Testis (tissue), 3 donors: ENCODE results near the gene ENG. TPM values are rescaled to one million over a fixed set of nuclear protein-coding genes. Genes with fewer than 3 reads are reported as not detected.

Experiments used
- DNase-seq: peaks from one replicate; pipeline ENCODE4 v3.0.0-alpha.2; 2019
- H3K27ac ChIP-seq, 2 donors: fragments of 200-600 bp; sonication (generic); one replicate each; pipeline ENCODE4 v1.5.1; 2019
- H3K27me3 ChIP-seq: fragments of 200-600 bp; sonication (generic); one replicate; pipeline ENCODE4 v1.5.1; 2019
- H3K36me3 ChIP-seq: fragments of 200-600 bp; sonication (generic); one replicate; pipeline ENCODE4 v1.5.1; 2017; ENCODE audit warnings: low read depth; ENCODE audit errors: missing control alignments
- H3K4me1 ChIP-seq: fragments of 200-600 bp; sonication (generic); one replicate; pipeline ENCODE4 v1.5.1; 2019
- H3K4me3 ChIP-seq, 2 donors: fragments of 200-600 bp; sonication (generic); one replicate each; pipeline ENCODE4 v1.5.1; 2017 to 2019
- H3K9me3 ChIP-seq: fragments of 200-600 bp; sonication (generic); one replicate; pipeline ENCODE4 v1.5.1; 2017
- CTCF ChIP-seq, 3 experiments: fragments of 450-650 bp in 2 of 3; fragments of 200-600 bp in 1 of 3; sonication (generic) in 1 of 3; IDR thresholded peaks; one replicate each; pipeline ENCODE4 v1.5.1; 2016 to 2019; ENCODE audit warnings: antibody characterized with exemption in 3 of 3, mild to moderate bottlenecking in 2 of 3, moderate library complexity in 1 of 3
- POLR2A ChIP-seq: fragments of 450-650 bp; IDR thresholded peaks from one replicate; pipeline ENCODE4 v1.6.1; 2017; ENCODE audit warnings: antibody characterized with exemption, mild to moderate bottlenecking, moderate library complexity
- WGBS, 2 donors: methylation state at CpG; one replicate each; pipeline ENCODE4 v1.1.5; 2018; 5-methylcytosine and 5-hydroxymethylcytosine counted together
- intact Hi-C: fragments of 100-400 bp; cut with DNase I; formaldehyde crosslinking; loops from one replicate; pipeline ENCODE4 v1.15.1; 2023; ENCODE audit warnings: low total_unique reads
- polyA plus RNA-seq: library from polyadenylated mRNA; stranded (reverse); fragments of 350-450 nt; fragmentation: Illumina TruSeq; extraction: RNeasy Lipid Tissue Mini Kit (QIAGEN cat#74804); gene quantifications from one replicate; pipeline ENCODE4 v1.2.3, GENCODE V29; 2014; ENCODE audit warnings: low read depth, low replicate concordance; ENCODE audit not compliant: insufficient read depth
- total RNA-seq, 2 donors: library from RNA; depleted of rRNA; stranded (reverse); fragments of >200 nt; gene quantifications; one replicate each; pipeline ENCODE4 v1.2.3, GENCODE V29; 2016

The ENG gene
- total and polyA plus RNA-seq, 3 donors from 2014 or later = 132 to 214 (median 144) TPM

- no peak for DNase-seq
- TF ChIP-seq POLR2A = no peak
- no peak for TF ChIP-seq CTCF (IDR thresholded peaks at IDR 0.05)
- no peaks in the 10 kb centered on the region for H3K27me3 ChIP-seq
- intact Hi-C loops = no loop called here
- H3K9me3 ChIP-seq = no peaks in the 10 kb centered on the region
- WGBS, 2 donors = 84 to 88% methylated on average over 6 of the region's 6 CpGs
- no peaks in the 10 kb centered on the region for H3K36me3 ChIP-seq
- H3K27ac ChIP-seq = no peak overlapping the region
- peaks cover 17% of the 10 kb centered on the region for H3K4me1 ChIP-seq
- no peak overlapping the region for H3K4me3 ChIP-seq
These were observed 38.4 kb upstream of the ENG start for GRCh38 chr9:127892831-127893230.

- 91 to 100% methylated on average over 3 of the region's 3 CpGs for WGBS, 2 donors
- peaks cover 15% of the 10 kb centered on the region for H3K4me1 ChIP-seq
- H3K36me3 ChIP-seq = no peaks in the 10 kb centered on the region
- no peaks in the 10 kb centered on the region for H3K9me3 ChIP-seq
- H3K27ac ChIP-seq = no peak overlapping the region
- no peak for DNase-seq
- no peak overlapping the region for H3K4me3 ChIP-seq
- H3K27me3 ChIP-seq = no peaks in the 10 kb centered on the region
- TF ChIP-seq POLR2A (no peak), CTCF (IDR thresholded peaks at IDR 0.05) (no peak)
- intact Hi-C loops = no loop called here
These were observed 35.6 kb upstream of the ENG start for GRCh38 chr9:127890053-127890452.

- H3K36me3 ChIP-seq = no peaks in the 10 kb centered on the region
- no peaks in the 10 kb centered on the region for H3K9me3 ChIP-seq
- TF ChIP-seq CTCF (IDR thresholded peaks at IDR 0.05) (peak in 1 of 3 experiments; percentile 22), POLR2A (no peak)
- no peak overlapping the region for H3K4me3 ChIP-seq
- 76 to 77% methylated on average over 2 of the region's 2 CpGs for WGBS, 2 donors
- no peak overlapping the region for H3K27ac ChIP-seq
- DNase-seq = no peak
- intact Hi-C loops = no loop called here
- H3K27me3 ChIP-seq = no peaks in the 10 kb centered on the region
- peaks cover 26% of the 10 kb centered on the region for H3K4me1 ChIP-seq
These were observed 33.3 kb upstream of the ENG start for GRCh38 chr9:127887792-127888191.

- intact Hi-C loops = no loop called here
- H3K4me1 ChIP-seq = peaks cover 26% of the 10 kb centered on the region
- no peaks in the 10 kb centered on the region for H3K36me3 ChIP-seq
- peak; percentile 70 for DNase-seq
- no peaks in the 10 kb centered on the region for H3K9me3 ChIP-seq
- H3K27ac ChIP-seq = no peak overlapping the region
- no peaks in the 10 kb centered on the region for H3K27me3 ChIP-seq
- no peak overlapping the region for H3K4me3 ChIP-seq
- whole genome bisulfite sequencing, 2 donors = 60 to 72% methylated on average over 17 of the region's 18 CpGs
- TF ChIP-seq CTCF (IDR thresholded peaks at IDR 0.05) (no peak), POLR2A (no peak)
These were observed 32.0 kb upstream of the ENG start for GRCh38 chr9:127886401-127886972.
